MM.1S (cell line): ENCODE data around the gene IFI6.

Experiments used
- DNase-seq: peaks from one replicate; pipeline ENCODE4 v3.0.0-alpha.2; 2015
- H2AFZ ChIP-seq: fragments of 300-600 bp; sonication (generic); 2 replicates; pipeline ENCODE4 v1.6.0; 2016; ENCODE audit warnings: antibody characterized with exemption, low read length
- H3F3A ChIP-seq: fragments of 300-600 bp; sonication (generic); 2 replicates; pipeline ENCODE4 v1.6.1; 2016; ENCODE audit warnings: mild to moderate bottlenecking, antibody characterized with exemption, low read length, moderate library complexity, mixed read lengths; ENCODE audit not compliant: insufficient read depth
- H3K27ac ChIP-seq: fragments of 300-600 bp; sonication (generic); 2 replicates; pipeline ENCODE4 v1.5.1; 2016; ENCODE audit warnings: mild to moderate bottlenecking, low read length
- H3K27me3 ChIP-seq: fragments of 300-600 bp; sonication (generic); replicated peaks from 2 replicates; pipeline ENCODE4 v1.6.0; 2016; ENCODE audit warnings: low read length; ENCODE audit not compliant: insufficient read depth
- H3K36me3 ChIP-seq: fragments of 300-600 bp; sonication (generic); replicated peaks from 2 replicates; pipeline ENCODE4 v1.6.1; 2016; ENCODE audit warnings: mild to moderate bottlenecking, low read length, mixed read lengths; ENCODE audit not compliant: insufficient read depth
- H3K4me1 ChIP-seq: fragments of 300-600 bp; sonication (generic); 2 replicates; pipeline ENCODE4 v1.6.1; 2016; ENCODE audit warnings: low read length, mixed read lengths
- H3K4me2 ChIP-seq: fragments of 300-600 bp; sonication (generic); 2 replicates; pipeline ENCODE4 v1.6.0; 2016; ENCODE audit warnings: low read depth, low read length
- H3K4me3 ChIP-seq: fragments of 300-600 bp; sonication (generic); 2 replicates; pipeline ENCODE4 v1.5.1; 2016; ENCODE audit warnings: low read length, mixed read lengths
- H3K79me2 ChIP-seq: fragments of 300-600 bp; sonication (generic); 2 replicates; pipeline ENCODE4 v1.6.1; 2016; ENCODE audit warnings: mixed run types, low read length, mixed read lengths
- H3K9ac ChIP-seq: fragments of 300-600 bp; sonication (generic); 2 replicates; pipeline ENCODE4 v1.6.1; 2016; ENCODE audit warnings: low read length, mixed read lengths
- H3K9me2 ChIP-seq: fragments of 300-600 bp; sonication (generic); replicated peaks from 2 replicates; pipeline ENCODE4 v1.6.1; 2016; ENCODE audit warnings: mild to moderate bottlenecking, low read length, mixed read lengths; ENCODE audit not compliant: insufficient read depth
- H3K9me3 ChIP-seq: fragments of 300-600 bp; sonication (generic); replicated peaks from 2 replicates; pipeline ENCODE4 v1.6.1; 2016; ENCODE audit warnings: mild to moderate bottlenecking, low read length, mixed read lengths; ENCODE audit not compliant: insufficient read depth
- H4K20me1 ChIP-seq: fragments of 300-600 bp; sonication (generic); 2 replicates; pipeline ENCODE4 v1.6.1; 2016; ENCODE audit warnings: mild to moderate bottlenecking, low read length, moderate library complexity, mixed read lengths; ENCODE audit not compliant: insufficient read depth
- EZH2 ChIP-seq: fragments of 300-600 bp; sonication (generic); optimal IDR thresholded peaks from 2 replicates; pipeline ENCODE3; 2017; ENCODE audit warnings: low read depth, mild to moderate bottlenecking, antibody characterized with exemption, low read length, mixed read lengths
- EZH2phosphoT487 ChIP-seq: fragments of 300-600 bp; sonication (generic); IDR thresholded peaks from 2 replicates; pipeline ENCODE4 v1.6.1; 2018; ENCODE audit warnings: antibody characterized with exemption, low read length
- TF ChIP-seq, protein P1 (sequence below): fragments of 300-600 bp; sonication (generic); IDR thresholded peaks from 2 replicates; pipeline ENCODE4 v1.5.1; 2016; ENCODE audit warnings: antibody characterized with exemption, low read length, mixed read lengths

The IFI6 gene

DNA sequence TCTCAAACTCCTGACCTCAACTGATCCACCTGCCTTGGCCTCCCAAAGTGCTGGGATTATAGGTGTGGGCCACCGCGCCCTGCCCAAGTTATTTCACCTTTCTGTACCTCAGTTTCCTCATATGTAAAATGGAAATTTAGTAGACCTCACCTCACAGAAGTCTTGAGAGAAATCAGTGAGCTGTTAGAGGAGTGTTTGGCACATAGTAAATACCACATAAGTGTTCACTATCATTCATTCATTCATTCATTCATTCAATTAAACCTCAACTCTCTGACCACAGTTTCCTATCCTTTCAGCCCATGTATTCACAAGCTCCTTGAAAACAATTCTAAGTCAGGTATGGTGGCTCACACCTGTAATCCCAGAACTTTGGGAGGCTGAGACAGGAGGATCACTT is 33.2 kb downstream of the IFI6 start:
- Histone ChIP-seq H3K9ac (no peak overlapping the region), H4K20me1 (no peaks in the 10 kb centered on the region), H3K4me1 (no peaks in the 10 kb centered on the region), H3K9me2 (no peaks in the 10 kb centered on the region), H3K9me3 (no peaks in the 10 kb centered on the region), H3K79me2 (no peaks in the 10 kb centered on the region), H3K27ac (no peak overlapping the region), H3K4me2 (no peak overlapping the region), H3F3A (no peaks in the 10 kb centered on the region), H3K27me3 (peaks cover 13% of the 10 kb centered on the region), H3K36me3 (no peaks in the 10 kb centered on the region), H3K4me3 (no peak overlapping the region), H2AFZ (no peak overlapping the region)
- no peak for TF ChIP-seq EZH2phosphoT487
- TF ChIP-seq EZH2 = no peak
- TF ChIP-seq, protein P1, sequence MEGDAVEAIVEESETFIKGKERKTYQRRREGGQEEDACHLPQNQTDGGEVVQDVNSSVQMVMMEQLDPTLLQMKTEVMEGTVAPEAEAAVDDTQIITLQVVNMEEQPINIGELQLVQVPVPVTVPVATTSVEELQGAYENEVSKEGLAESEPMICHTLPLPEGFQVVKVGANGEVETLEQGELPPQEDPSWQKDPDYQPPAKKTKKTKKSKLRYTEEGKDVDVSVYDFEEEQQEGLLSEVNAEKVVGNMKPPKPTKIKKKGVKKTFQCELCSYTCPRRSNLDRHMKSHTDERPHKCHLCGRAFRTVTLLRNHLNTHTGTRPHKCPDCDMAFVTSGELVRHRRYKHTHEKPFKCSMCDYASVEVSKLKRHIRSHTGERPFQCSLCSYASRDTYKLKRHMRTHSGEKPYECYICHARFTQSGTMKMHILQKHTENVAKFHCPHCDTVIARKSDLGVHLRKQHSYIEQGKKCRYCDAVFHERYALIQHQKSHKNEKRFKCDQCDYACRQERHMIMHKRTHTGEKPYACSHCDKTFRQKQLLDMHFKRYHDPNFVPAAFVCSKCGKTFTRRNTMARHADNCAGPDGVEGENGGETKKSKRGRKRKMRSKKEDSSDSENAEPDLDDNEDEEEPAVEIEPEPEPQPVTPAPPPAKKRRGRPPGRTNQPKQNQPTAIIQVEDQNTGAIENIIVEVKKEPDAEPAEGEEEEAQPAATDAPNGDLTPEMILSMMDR = no peak
- DNase-seq = no peak

DNA sequence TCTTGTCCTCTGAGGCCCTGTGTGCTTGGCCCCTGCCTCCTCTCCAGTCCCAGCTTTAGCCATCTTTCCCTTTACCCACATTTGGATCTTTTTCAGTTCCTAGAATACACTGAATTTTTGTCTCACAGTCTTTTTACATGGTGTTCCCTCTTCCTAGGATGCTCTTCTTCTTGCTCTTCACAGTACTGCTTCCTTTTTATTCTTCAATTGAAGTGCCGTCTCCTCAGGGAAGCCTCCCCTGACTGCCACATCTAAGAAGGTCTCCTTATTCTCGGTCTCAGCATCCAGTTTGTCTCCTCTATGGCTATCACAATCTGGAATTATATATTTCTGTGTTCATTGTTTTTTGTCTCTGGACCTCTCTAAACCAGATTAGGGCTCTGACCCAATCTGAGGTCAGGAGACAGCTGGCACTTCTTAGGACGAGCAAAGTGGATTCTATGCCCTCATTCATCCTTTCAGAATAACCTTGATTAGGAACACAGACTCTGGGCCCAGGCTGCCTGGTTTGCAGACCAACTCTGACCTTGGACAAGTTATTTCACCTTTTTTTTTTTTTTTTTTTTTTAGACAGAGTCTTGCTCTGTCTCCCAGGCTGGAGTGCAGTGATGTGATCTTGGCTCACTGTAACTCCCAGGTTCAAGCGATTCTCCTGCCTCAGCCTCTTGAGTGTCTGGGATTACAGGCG is 33.8 kb downstream of the IFI6 start:
- no peaks in the 10 kb centered on the region for H3K9me2 ChIP-seq
- H2AFZ ChIP-seq = no peak overlapping the region
- no peaks in the 10 kb centered on the region for H3K4me1 ChIP-seq
- H4K20me1 ChIP-seq = no peaks in the 10 kb centered on the region
- H3K36me3 ChIP-seq = no peaks in the 10 kb centered on the region
- no peak overlapping the region for H3K4me3 ChIP-seq
- H3K9me3 ChIP-seq = no peaks in the 10 kb centered on the region
- no peak overlapping the region for H3K9ac ChIP-seq
- peaks cover 15% of the 10 kb centered on the region for H3K27me3 ChIP-seq
- no peak for DNase-seq
- H3F3A ChIP-seq = no peaks in the 10 kb centered on the region
- no peak overlapping the region for H3K27ac ChIP-seq
- H3K4me2 ChIP-seq = no peak overlapping the region
- TF ChIP-seq, protein P1 = no peak
- TF ChIP-seq EZH2phosphoT487 (no peak), EZH2 (no peak)
- H3K79me2 ChIP-seq = no peaks in the 10 kb centered on the region

DNA sequence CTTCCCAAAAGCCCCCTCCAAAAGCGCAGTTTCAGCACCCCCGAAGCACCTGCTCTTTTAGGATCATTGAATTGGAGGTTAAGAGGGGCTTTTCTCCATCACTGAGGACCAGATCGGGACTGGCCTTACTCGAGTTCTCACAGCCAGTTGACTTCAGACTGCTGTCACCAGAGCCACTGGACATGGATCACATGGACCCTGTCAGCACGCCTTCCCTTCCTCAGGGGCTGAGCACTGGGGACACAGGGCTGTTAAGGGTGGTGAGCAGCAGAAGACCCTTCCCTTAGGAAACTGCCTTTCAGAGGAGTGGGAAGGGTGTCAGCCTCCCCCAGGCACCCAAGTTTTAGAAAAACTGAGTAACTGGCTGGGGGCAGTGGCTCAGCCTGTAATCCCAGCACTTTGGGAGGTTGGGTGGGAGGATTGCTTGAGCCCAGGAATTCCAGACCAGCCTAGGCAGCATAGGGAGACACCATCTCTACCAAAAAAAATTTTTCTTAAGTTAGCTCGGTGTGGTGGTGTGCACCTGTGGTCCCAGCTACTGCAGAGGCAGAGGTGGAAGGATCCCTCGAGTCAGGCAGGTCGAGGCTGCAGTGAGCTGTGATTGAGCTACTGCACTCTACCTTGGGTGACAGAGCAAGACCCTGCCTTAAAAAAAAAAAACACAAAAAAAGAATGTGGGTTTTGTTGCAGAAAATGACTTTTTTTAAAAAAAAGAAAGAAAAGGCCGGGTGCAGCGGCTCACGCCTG is 36.4 kb downstream of the IFI6 start:
- Histone ChIP-seq H3K79me2 (no peaks in the 10 kb centered on the region), H3K27ac (no peak overlapping the region), H3K27me3 (peaks cover 15% of the 10 kb centered on the region), H3F3A (no peaks in the 10 kb centered on the region), H3K9ac (no peak overlapping the region), H2AFZ (no peak overlapping the region), H3K4me1 (peaks cover 5% of the 10 kb centered on the region), H3K36me3 (no peaks in the 10 kb centered on the region), H4K20me1 (no peaks in the 10 kb centered on the region), H3K9me2 (no peaks in the 10 kb centered on the region), H3K9me3 (no peaks in the 10 kb centered on the region), H3K4me3 (no peak overlapping the region), H3K4me2 (no peak overlapping the region)
- no peak for DNase-seq
- TF ChIP-seq EZH2phosphoT487 (no peak), EZH2 (no peak)
- TF ChIP-seq, protein P1 = no peak
